NCI-H82 treated with DMSO at 0.1 percent for 48 hours (cell line): ENCODE measurements around the gene MUC3A.
"Not testable (repeated sequence)": the region's sequence is repeated elsewhere in the genome, so short reads cannot be mapped to it uniquely, and the experiment has no call there.

ENCODE experiments used
- DNase-seq: peaks from one replicate; lab custom pipeline; 2025; ENCODE audit not compliant: unreplicated experiment; lab: John Stamatoyannopoulos, UW

MUC3A gene

DNA sequence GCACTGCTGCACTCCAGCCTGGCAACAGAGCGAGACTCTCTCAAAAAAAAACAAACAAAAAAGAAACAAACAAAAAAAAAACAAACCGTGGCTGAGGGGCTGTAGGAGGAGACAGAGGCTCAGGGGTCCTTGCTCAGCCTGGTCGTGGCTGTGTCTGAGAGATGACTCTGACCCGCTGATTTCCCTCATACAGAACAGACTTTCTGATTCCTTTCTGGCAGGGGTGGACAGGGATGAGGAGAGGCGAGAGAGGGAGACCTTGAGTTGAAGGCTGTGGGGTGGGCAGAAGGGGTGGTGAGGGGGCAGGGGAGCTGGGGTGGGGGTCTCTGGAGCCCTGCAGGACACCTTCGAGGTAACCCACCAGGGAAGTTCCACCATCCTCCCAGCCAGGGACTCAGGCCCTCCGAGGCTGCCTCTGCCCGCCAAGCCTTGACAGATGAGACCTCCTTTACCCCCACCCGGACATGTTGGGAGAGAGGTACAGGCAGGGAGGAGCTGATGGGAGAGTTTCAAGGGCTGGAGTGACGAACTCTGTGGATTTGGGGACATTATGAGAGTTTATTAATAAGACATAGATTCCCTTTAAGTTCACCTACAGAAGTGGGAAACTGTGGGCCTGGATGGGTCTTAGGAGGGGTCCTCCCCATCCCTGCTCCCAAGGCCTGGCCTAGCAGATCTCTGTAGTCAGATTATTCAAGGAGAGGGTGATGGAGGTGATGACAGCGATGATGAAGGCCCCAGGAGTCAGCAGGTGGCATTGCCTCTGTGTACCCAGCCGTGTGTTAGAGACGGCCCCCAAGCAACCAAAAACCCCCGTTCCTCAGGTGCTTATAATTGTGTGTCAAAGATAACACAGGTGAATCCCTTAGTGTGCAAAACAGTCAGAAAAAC is 22.0 kb downstream of the MUC3A start:
- DNase-seq = no peak

DNA sequence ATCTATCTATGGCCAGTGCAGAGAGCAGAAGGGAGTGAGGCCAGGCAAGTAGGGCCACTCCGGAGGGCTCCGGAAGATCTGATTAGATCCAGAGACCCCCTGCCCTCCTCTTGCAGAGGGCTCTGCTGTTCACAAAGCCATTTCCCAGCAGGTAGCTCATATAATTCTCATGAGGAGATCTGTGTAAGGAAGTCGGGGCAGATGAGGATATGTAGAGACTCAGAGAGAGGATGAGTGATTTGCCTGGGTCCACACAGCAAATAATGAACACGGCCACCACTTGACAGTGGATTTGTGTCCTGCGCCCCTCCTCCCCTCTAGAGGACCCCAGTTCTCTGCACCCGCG is 22.6 kb downstream of the MUC3A start:
- no peak for DNase-seq

GRCh38 chr7:100974021-100974420 is 24.7 kb downstream of the MUC3A start:
- DNase-seq = no peak

- no peak for DNase-seq
Observed at GRCh38 chr7:100975371-100975821, 26.1 kb downstream of the MUC3A start.

DNA sequence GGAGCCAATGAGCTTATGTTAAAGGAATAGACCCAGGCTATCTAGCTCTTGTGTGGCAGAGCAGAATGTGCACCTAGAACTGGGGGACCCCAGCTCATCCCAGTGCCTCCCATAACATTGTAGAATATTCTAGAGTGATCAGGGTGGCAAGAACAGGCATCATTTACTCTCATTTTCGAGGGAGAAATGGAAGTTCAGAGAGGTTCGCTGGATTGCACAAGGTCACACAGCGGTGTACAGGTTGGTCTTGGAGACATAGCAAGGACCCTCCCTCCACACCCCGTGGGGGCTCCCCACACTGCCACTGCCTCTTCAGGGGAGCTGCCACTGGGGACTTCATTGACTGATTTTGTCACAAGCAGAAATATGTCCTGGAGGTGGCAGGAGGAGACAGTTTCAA is 29.0 kb downstream of the MUC3A start:
- DNase-seq = no peak

DNA sequence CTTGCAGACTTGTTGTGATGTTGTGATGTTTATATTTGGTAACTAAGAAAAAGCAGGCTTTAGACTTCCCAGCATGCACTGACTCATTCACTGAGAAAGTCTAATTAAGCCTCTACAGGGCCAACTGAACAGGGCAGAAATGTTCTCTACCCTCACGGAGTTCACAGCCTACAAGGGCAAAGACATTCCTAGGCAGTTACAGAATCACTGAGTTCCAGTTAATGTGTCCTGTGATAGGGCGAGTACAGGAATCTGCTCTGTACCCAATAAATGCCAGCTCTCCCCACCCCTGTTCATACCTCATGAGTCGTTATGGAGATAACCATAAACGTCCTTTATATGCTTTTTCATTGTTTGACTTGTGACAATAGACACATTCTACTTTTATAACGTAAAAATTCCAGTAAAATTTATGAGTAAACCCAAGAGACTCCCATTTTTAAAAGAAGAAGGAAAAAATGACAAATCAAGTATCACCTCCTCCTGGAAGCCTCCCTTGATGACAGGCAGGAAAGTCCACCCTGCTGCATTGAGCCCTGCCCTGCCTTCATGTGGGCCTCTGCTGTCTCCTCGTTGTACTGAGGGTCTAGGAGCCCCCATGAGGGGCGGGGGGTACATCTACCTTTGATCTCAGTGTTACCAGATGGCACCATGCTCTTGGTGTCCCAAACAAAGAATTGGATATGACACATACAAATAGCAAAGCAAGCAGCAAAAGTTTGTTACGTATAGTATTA is 34.3 kb downstream of the MUC3A start:
- DNase-seq = no peak

GRCh38 chr7:100984241-100984918 is 35.0 kb downstream of the MUC3A start:
- DNase-seq = not testable (repeated sequence)

- DNase-seq = not testable (repeated sequence)
Observed at GRCh38 chr7:100985033-100985797, 35.9 kb downstream of the MUC3A start.

DNA sequence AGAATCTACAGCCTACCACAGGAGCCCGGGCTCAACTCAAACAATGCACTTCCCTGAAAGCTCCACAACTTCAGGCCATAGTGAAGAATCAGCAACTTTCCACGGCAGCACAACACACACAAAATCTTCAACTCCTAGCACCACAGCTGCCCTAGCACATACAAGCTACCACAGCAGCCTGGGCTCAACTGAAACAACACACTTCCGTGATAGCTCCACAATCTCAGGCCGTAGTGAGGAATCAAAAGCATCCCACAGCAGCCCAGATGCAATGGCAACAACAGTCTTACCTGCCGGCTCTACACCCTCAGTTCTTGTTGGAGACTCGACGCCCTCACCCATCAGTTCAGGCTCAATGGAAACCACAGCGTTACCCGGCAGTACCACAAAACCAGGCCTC is 42.3 kb downstream of the MUC3A start:
- no peak for DNase-seq

DNA sequence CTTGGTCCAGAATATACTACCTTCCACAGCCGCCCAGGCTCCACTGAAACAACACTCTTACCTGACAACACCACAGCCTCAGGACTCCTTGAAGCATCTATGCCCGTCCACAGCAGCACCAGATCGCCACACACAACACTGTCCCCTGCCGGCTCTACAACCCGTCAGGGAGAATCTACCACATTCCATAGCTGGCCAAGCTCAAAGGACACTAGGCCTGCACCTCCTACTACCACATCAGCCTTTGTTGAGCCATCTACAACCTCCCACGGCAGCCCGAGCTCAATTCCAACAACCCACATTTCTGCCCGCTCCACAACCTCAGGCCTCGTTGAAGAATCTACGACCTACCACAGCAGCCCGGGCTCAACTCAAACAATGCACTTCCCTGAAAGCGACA is 42.9 kb downstream of the MUC3A start:
- not testable (repeated sequence) for DNase-seq

DNA sequence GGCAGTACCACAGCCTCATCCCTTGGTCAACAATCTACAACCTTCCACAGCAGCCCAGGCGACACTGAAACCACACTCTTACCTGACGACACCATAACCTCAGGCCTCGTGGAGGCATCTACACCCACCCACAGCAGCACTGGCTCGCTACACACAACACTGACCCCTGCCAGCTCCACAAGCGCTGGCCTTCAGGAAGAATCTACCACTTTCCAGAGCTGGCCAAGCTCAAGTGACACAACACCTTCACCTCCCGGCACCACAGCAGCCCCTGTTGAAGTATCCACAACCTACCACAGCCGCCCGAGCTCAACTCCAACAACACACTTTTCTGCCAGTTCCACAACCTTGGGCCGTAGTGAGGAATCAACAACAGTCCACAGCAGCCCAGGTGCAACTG is 45.3 kb downstream of the MUC3A start:
- DNase-seq = not testable (repeated sequence)

- not testable (repeated sequence) for DNase-seq
Observed at GRCh38 chr7:100998530-100998929, 49.2 kb downstream of the MUC3A start.

- not testable (repeated sequence) for DNase-seq
Observed at GRCh38 chr7:100999334-100999733, 50.0 kb downstream of the MUC3A start.

DNA sequence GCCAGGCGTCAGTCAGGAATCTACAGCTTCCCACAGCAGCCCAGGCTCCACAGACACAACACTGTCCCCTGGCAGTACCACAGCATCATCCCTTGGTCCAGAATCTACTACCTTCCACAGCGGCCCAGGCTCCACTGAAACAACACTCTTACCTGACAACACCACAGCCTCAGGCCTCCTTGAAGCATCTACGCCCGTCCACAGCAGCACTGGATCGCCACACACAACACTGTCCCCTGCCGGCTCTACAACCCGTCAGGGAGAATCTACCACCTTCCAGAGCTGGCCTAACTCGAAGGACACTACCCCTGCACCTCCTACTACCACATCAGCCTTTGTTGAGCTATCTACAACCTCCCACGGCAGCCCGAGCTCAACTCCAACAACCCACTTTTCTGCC is 50.7 kb downstream of the MUC3A start:
- DNase-seq = not testable (repeated sequence)

DNA sequence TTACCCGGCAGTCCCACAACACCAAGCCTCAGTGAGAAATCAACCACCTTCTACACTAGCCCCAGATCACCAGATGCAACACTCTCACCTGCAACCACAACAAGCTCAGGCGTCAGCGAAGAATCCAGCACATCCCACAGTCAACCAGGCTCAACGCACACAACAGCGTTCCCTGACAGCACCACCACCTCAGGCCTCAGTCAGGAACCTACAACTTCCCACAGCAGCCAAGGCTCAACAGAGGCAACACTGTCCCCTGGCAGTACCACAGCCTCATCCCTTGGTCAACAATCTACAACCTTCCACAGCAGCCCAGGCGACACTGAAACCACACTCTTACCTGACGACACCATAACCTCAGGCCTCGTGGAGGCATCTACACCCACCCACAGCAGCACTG is 53.0 kb downstream of the MUC3A start:
- DNase-seq = not testable (repeated sequence)

DNA sequence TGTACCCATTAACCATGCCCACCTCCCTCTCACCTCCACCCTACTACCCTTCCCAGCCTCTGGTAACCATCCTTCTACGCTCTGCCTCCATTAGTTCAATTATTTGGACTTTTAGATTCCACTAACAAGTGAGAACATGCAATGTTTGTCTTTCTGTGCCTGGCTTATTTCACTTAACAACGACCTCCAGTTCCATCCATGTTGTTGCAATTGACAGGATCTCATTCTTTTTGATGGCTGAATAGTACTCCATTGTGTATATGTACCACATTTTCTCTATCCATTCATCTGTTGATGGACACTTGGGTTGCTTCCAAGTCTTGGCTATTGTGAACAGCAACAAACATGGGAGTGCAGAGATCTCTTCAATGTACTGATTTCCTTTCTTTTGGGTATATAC is 58.0 kb downstream of the MUC3A start:
- DNase-seq = not testable (repeated sequence)

DNA sequence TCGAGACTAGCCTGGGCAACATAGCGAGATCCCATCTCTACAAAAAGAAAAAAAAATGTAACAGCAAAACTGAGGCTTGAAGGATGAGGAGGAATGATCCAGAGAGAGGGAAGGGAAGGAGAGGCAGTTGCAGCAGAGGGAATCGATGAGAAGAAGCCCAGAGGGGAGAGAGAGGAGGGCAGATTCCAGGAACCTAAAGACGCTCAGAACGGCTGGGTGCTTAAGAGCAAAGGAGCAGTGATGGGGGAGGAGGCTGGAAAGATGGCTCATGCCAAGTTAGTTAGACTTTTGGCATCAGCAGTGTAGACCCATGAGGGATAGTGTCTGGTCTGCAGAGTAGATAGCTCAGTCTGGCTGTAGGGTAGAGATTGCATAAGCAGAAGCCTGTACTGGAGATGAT is 60.3 kb downstream of the MUC3A start:
- no peak for DNase-seq

- no peak for DNase-seq
Observed at GRCh38 chr7:101012931-101013330, 63.6 kb downstream of the MUC3A start.

DNA sequence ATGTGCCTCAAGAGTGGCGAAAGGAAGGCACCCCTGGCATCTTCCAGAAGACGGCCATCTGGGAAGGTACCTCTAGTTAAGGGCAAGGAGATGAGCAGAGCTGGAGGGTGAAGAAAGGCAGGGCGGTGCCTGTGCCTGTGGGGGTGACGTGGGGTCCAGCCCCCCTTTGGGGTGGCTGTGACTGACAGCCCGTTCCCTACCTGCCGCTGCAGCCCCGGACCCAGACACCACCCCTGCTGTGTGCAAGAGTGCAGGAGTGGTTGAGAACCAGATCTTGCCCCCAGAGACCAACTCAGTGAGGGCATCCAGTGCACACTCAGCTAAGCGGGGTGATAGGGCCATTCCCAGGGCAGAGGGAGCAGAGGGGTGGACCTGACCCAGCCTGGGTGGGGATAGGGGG is 66.3 kb downstream of the MUC3A start:
- no peak for DNase-seq

DNA sequence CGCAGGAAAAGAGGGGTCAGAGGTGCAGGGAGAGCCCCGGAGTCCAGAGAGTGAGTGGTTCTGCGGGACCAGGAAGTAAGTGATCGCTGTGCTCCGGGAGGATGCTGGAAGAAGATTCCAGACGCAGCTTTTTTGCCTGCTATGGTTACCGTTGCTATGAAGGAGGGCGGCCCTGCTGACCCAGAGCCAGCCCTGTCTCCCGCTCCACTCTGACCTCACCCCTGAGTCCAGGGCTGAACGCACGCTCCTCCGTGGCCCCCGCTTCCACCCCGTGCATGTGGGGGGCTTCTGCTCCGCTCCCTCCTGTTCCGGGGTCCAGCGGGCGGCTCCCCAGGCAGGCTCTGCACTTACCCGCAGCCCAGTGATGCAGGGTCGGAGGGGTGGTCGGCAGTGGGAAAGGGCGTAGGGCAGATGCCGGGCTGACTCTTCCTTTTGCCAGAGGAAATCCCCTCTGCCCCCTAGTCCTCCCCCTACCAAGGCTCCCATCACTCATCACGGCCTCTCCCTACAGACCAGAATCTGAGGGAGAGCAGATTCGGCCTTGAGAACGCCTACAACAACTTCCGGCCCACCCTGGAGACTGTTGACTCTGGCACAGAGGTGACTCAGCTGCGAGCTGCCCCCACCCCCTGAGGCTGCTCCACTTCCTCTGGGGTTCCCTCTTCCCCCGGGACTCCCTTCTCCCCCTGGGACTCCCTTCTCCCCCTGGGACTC is 67.9 kb downstream of the MUC3A start:
- DNase-seq = no peak
